HFF-Myc (cell line): Measurements from ENCODE around the gene FAM9C.
"Not testable (repeated sequence)": the region's sequence is repeated elsewhere in the genome, so short reads cannot be mapped to it uniquely, and the experiment has no call there.

ENCODE experiments used
- DNase-seq: peaks from one replicate; pipeline ENCODE4 v3.0.0-alpha.2; 2011; ENCODE audit warnings: low read depth; ENCODE audit errors: extremely low read depth
- H3K4me3 ChIP-seq: replicated peaks from 2 replicates; pipeline ENCODE4 v1.5.1; 2011; ENCODE audit warnings: low read depth, mild to moderate bottlenecking, control low read depth, low read length
- TF ChIP-seq, protein P1 (sequence below): IDR thresholded peaks from 2 replicates; pipeline ENCODE4 v1.5.1; 2012; ENCODE audit warnings: mild to moderate bottlenecking, low read depth, low read length, control low read depth; ENCODE audit errors: missing control alignments

The FAM9C gene

DNA sequence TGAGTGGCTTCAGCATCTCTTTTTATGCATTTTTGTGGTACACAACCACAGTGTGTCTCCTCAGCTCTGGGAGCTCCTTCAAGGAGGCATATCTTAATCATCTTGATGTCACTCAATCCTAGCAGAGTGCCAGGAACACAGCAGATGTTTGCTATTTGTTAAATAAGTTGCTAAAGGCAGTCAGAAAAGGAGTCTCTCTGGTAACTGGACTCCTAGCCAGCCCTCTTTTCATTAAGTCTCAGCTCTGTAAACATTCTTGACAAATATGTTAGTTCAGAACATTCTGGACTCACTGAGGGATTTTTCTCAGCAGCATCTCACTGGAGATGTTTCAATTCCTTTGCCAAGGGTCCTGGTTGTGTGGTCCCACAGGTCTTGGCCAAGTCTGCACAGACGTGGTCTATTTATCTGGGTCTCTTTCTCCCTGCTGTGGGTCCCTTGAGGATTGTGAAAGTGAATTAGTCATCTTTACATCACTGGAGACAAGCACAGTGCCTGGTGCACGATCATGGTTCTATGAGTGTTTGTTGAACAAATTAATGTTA, 20.3 kb upstream of the FAM9C start:
- DNase-seq: no peak
- TF ChIP-seq, protein P1, sequence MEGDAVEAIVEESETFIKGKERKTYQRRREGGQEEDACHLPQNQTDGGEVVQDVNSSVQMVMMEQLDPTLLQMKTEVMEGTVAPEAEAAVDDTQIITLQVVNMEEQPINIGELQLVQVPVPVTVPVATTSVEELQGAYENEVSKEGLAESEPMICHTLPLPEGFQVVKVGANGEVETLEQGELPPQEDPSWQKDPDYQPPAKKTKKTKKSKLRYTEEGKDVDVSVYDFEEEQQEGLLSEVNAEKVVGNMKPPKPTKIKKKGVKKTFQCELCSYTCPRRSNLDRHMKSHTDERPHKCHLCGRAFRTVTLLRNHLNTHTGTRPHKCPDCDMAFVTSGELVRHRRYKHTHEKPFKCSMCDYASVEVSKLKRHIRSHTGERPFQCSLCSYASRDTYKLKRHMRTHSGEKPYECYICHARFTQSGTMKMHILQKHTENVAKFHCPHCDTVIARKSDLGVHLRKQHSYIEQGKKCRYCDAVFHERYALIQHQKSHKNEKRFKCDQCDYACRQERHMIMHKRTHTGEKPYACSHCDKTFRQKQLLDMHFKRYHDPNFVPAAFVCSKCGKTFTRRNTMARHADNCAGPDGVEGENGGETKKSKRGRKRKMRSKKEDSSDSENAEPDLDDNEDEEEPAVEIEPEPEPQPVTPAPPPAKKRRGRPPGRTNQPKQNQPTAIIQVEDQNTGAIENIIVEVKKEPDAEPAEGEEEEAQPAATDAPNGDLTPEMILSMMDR: no peak
- H3K4me3 ChIP-seq: no peak overlapping the region

GRCh38 chrX:13063124-13063523, 18.7 kb upstream of the FAM9C start:
- not testable (repeated sequence) for DNase-seq, H3K4me3 ChIP-seq

DNA sequence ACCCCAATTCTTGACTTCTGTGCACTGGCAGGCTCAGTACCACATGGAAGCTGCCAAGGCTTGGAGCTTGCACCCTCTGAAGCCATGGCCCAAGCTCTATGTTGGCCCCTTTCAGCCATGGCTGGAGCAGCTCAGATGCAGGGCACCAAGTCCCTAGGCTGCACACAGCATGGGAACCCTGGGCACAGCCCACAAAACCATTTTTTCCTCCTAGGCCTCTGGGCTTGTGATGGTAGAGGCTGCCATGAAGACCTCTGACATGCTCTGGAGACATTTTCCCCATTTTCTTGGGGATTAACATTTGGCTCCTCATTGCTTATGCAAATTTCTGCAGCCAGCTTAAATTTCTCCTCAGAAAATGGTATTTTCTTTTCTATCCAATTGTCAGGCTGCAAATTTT, 17.9 kb upstream of the FAM9C start:
- H3K4me3 ChIP-seq, DNase-seq: not testable (repeated sequence)

DNA sequence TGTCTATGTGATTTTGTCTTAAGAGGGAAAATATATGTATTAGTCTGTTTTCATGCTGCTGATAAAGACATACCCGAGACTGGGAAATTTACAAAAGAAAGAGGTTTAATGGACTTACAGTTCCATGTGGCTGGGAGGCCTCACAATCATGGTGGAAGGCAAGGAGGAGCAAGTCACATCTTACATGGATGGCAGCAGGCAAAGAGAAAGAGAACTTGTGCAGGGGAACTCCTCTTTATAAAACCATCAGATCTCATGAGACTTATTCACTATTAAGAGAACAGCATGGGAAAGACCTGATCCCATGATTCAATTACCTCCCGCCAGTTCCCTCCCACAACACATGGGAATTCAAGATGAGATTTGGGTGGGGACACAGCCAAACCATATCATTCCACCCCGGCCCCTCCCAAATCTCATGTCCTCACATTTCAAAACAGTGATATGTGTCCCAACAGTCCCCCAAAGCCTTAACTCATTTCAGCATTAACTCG, 16.8 kb upstream of the FAM9C start:
- not testable (repeated sequence) for DNase-seq, H3K4me3 ChIP-seq

GRCh38 chrX:13059637-13060499, 15.4 kb upstream of the FAM9C start:
- no peak overlapping the region for H3K4me3 ChIP-seq
- TF ChIP-seq, protein P1: no peak
- DNase-seq: no peak

- TF ChIP-seq, protein P1: no peak
- H3K4me3 ChIP-seq: no peak overlapping the region
- no peak for DNase-seq
These were observed 11.1 kb upstream of the FAM9C start for GRCh38 chrX:13055486-13055885.

DNA sequence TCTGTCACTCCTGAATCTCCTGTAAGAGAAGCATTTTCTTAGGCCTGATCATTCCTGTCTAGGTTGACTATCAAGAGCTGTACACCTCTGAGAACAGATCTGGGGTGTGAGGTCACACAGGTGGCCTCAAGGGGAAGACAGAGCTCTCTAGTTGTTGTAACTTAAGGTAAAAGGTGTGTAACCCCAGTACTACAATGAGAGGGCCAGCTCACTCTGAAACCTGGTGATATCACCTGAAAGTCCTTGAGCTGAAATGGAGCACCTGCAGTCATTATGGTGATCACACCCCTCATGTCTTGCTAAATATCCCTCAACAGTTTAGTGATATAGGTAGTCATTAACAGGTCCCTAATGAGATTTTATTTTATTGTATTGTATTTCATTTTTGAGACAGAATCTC, 8.8 kb upstream of the FAM9C start:
- no peak for DNase-seq
- TF ChIP-seq, protein P1: no peak
- H3K4me3 ChIP-seq: no peak overlapping the region

- TF ChIP-seq, protein P1: no peak
- DNase-seq: no peak
- no peak overlapping the region for H3K4me3 ChIP-seq
These were observed 7.2 kb upstream of the FAM9C start for GRCh38 chrX:13051529-13052172.
